ENCODE measurements around the gene CORO1C.
"Not testable (repeated sequence)": the region's sequence is repeated elsewhere in the genome, so short reads cannot be mapped to it uniquely, and the experiment has no call there.

The CORO1C gene

GRCh38 chr12:108753976-108754375 is 22.7 kb upstream of the CORO1C start:
- DNase-seq (ENCODE audit: low spot score): no peak

GRCh38 chr12:108752387-108752786 is 21.1 kb upstream of the CORO1C start:
- DNase-seq (ENCODE audit: low spot score): no peak

GRCh38 chr12:108751821-108752220 is 20.5 kb upstream of the CORO1C start:
- no peak for DNase-seq (ENCODE audit: low spot score)

- DNase-seq (ENCODE audit: low spot score): not testable (repeated sequence)
These were observed 19.7 kb upstream of the CORO1C start for GRCh38 chr12:108751003-108751402.

- DNase-seq (ENCODE audit: low spot score): no peak
These were observed 19.2 kb upstream of the CORO1C start for GRCh38 chr12:108750526-108750925.

- no peak for DNase-seq (ENCODE audit: low spot score)
These were observed 16.2 kb upstream of the CORO1C start for GRCh38 chr12:108747563-108747962.

GRCh38 chr12:108745641-108746040 is 14.3 kb upstream of the CORO1C start:
- no peak for DNase-seq (ENCODE audit: low spot score)

GRCh38 chr12:108744021-108744897 is 12.9 kb upstream of the CORO1C start:
- DNase-seq (ENCODE audit: low spot score): no peak

- no peak for DNase-seq (ENCODE audit: low spot score)
These were observed 6.9 kb upstream of the CORO1C start for GRCh38 chr12:108738170-108738569.

GRCh38 chr12:108735855-108736254 is 4.5 kb upstream of the CORO1C start:
- no peak for DNase-seq (ENCODE audit: low spot score)

- peak; percentile 80 for DNase-seq (ENCODE audit: low spot score)
These were observed 3.0 kb upstream of the CORO1C start for GRCh38 chr12:108734200-108734906.

- not testable (repeated sequence) for DNase-seq (ENCODE audit: low spot score)
These were observed 1.9 kb upstream of the CORO1C start for GRCh38 chr12:108733230-108733531.

GRCh38 chr12:108732489-108733229 is 1.3 kb upstream of the CORO1C start:
- DNase-seq (ENCODE audit: low spot score): no peak

- peak; percentile 94 for DNase-seq (ENCODE audit: low spot score)
These were observed 646 bp upstream of the CORO1C start for GRCh38 chr12:108731866-108732461.

GRCh38 chr12:108730365-108731104 is 783 bp downstream of the CORO1C start:
- DNase-seq (ENCODE audit: low spot score): peak; percentile 57

GRCh38 chr12:108729612-108730364 is 1.5 kb downstream of the CORO1C start:
- no peak for DNase-seq (ENCODE audit: low spot score)

GRCh38 chr12:108728820-108729611 is 2.3 kb downstream of the CORO1C start:
- no peak for DNase-seq (ENCODE audit: low spot score)

GRCh38 chr12:108727868-108728735 is 3.2 kb downstream of the CORO1C start:
- no peak for DNase-seq (ENCODE audit: low spot score)

- DNase-seq (ENCODE audit: low spot score): no peak
These were observed 4.2 kb downstream of the CORO1C start for GRCh38 chr12:108727161-108727560.
